Measurements from ENCODE around the gene XK.

DNA sequence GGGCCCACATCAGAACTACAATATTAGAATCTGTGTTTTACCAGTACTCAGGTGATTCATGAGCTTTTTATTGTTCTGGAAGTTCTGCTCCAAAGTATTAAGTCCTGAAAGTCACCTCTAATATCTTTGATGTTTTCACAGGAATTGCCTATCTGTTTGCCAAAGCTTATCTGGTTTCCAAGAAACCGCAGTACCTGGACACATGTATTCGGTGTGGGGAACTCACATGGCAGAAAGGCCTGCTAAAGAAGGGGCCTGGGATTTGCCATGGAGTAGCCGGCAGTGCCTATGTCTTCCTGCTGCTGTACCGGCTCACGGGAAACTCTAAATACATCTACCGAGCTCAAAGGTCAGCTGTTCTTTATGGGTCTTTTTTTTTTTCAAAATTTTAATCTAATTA, 18.4 kb upstream of the XK start:
- TF ChIP-seq, protein P1, sequence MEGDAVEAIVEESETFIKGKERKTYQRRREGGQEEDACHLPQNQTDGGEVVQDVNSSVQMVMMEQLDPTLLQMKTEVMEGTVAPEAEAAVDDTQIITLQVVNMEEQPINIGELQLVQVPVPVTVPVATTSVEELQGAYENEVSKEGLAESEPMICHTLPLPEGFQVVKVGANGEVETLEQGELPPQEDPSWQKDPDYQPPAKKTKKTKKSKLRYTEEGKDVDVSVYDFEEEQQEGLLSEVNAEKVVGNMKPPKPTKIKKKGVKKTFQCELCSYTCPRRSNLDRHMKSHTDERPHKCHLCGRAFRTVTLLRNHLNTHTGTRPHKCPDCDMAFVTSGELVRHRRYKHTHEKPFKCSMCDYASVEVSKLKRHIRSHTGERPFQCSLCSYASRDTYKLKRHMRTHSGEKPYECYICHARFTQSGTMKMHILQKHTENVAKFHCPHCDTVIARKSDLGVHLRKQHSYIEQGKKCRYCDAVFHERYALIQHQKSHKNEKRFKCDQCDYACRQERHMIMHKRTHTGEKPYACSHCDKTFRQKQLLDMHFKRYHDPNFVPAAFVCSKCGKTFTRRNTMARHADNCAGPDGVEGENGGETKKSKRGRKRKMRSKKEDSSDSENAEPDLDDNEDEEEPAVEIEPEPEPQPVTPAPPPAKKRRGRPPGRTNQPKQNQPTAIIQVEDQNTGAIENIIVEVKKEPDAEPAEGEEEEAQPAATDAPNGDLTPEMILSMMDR (conservative IDR thresholded peaks at IDR 0.05; ENCODE audit: low read depth in 2 of 2): no peak
- TF ChIP-seq CREB1 (CRISPR knock-in tag; IDR thresholded peaks at IDR 0.05; ENCODE audit: low read depth): no peak
- no peak for TF ChIP-seq POLR2AphosphoS5 (IDR thresholded peaks at IDR 0.05; ENCODE audit: low read depth)
- no peak for TF ChIP-seq EZH2phosphoT487 (IDR thresholded peaks at IDR 0.05; ENCODE audit: unreplicated experiment)
- no peak for TF ChIP-seq EZH2 (IDR thresholded peaks at IDR 0.05; ENCODE audit: low read depth, unreplicated experiment)
- TF ChIP-seq REST (IDR thresholded peaks at IDR 0.05; ENCODE audit: unreplicated experiment): no peak
- TF ChIP-seq ETS1 (IDR thresholded peaks at IDR 0.05): no peak
- TF ChIP-seq ZNF331 (CRISPR knock-in tag; IDR thresholded peaks at IDR 0.05; ENCODE audit: low read depth): no peak

Measured in GM23338 (cell line).